A549 (cell line): Measurements from ENCODE around the gene SH3BP2.

Experiments used
- CBX8 ChIP-seq: fragments of 200-600 bp; sonication (generic); IDR thresholded peaks from 2 replicates; pipeline ENCODE4 v1.6.1; 2016
- CHD2 ChIP-seq: fragments of 150-350 bp; IDR thresholded peaks from 2 replicates; pipeline ENCODE4 v1.6.1; 2014; ENCODE audit warnings: low read length; ENCODE audit not compliant: partially characterized antibody
- CTCF ChIP-seq: fragments of >200 bp; sonication (Bioruptor Twin); formaldehyde crosslinking; IDR thresholded peaks from 3 replicates; pipeline ENCODE4 v1.5.1; 2016
- FOSL2 ChIP-seq, 2 experiments: fragments of 450-650 bp in 1 of 2; fragments of >200 bp in 1 of 2; sonication (Bioruptor Twin) in 1 of 2; formaldehyde crosslinking; IDR thresholded peaks; 2 replicates each; pipeline versions ENCODE4 v1.5.0 to v1.6.1; 2016 to 2020; ENCODE audit warnings: mild to moderate bottlenecking in 1 of 2, moderate library complexity in 1 of 2
- HDAC2 ChIP-seq: fragments of 200-600 bp; sonication (generic); IDR thresholded peaks from 2 replicates; pipeline ENCODE4 v1.6.1; 2016
- MAFK ChIP-seq: fragments of 450-650 bp; IDR thresholded peaks from 2 replicates; pipeline ENCODE4 v1.6.1; 2014; ENCODE audit not compliant: partially characterized antibody
- MAX ChIP-seq: IDR thresholded peaks from 2 replicates; pipeline ENCODE4 v1.6.1; 2012
- MAZ ChIP-seq: fragments of 150-350 bp; IDR thresholded peaks from 2 replicates; pipeline ENCODE4 v1.6.1; 2014; ENCODE audit warnings: antibody characterized with exemption, low read depth, low read length, borderline replicate concordance
- PBX3 ChIP-seq: IDR thresholded peaks from 2 replicates; pipeline ENCODE4 v1.6.1; 2012
- POLR2A ChIP-seq: IDR thresholded peaks from 2 replicates; pipeline ENCODE4 v1.6.1; 2012; ENCODE audit warnings: mild to moderate bottlenecking, low read length
- RCOR1 ChIP-seq: fragments of 150-350 bp; IDR thresholded peaks from 2 replicates; pipeline ENCODE4 v1.6.1; 2014; ENCODE audit warnings: antibody characterized with exemption, low read length, low read depth
- REST ChIP-seq: fragments of 200-600 bp; sonication (generic); IDR thresholded peaks from 2 replicates; pipeline ENCODE4 v1.6.1; 2016; ENCODE audit warnings: antibody characterized with exemption, mild to moderate bottlenecking, moderate library complexity

- TF ChIP-seq MAFK = no peak
- no peak for TF ChIP-seq CTCF
- no peak for TF ChIP-seq POLR2A
- no peak for TF ChIP-seq MAX
- no peak for TF ChIP-seq RCOR1
- no peak for TF ChIP-seq REST
- no peak for TF ChIP-seq MAZ
- TF ChIP-seq PBX3 = no peak
- TF ChIP-seq CBX8 = no peak
- no peak for TF ChIP-seq HDAC2
- no peak for TF ChIP-seq FOSL2 (IDR thresholded peaks at IDR 0.05)
- no peak for TF ChIP-seq FOSL2 (CRISPR knock-in tag; IDR thresholded peaks at IDR 0.05)
- TF ChIP-seq CHD2 = no peak
Observed at GRCh38 chr4:2743518-2744445, 49.1 kb upstream of the SH3BP2 start.
